ENCODE measurements around the gene NAA60. TPM values are rescaled to one million over a fixed set of nuclear protein-coding genes. Genes with fewer than 3 reads are reported as not detected.

The NAA60 gene
- polyA plus RNA-seq, 1 of the 3 experiments (the other 2 are of a cell fraction): 17.2 TPM

DNA sequence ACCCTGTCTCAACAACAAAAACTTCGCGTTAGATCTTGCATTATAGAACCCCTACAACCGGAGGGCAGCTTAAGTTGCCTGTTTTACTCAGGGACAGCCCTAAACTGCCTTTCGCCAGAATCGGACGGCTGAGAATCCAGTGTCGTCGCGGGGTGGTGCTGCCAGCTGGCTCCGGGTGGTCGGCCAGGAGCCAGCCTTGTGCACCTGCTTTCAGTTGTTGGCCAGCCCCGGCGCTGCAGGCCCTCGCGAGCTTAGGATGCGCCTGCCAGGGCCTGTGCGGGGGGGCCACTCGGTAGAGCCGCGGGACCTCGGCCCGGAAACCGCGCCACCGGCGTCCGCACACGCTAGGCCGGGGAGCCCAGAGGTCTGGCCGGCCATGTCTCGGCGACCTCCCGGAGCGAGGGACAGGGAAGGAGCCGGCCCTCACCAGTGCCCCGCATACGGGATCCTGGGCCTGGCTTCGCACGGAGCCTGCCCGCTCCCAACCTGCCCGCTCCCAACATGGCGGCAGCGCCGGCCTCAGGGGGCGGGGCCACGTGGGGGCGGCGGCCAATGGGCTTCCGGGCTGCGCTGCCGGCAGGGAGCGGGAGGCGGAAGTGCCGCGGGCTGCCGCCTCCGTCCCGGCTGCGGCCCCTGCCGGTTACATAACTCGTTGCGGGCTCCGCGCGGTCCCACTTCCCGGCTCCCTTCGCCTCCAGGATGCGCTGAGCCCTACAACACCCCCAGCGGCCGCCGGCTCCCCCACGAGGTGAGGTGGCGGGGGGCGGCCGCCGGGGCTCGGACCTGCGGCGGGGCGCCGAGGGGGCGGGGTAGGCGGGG, 14.2 kb downstream of the NAA60 start (continued):
- TF ChIP-seq EP300 (IDR thresholded peaks at IDR 0.05; ENCODE audit: borderline replicate concordance in 1 of 2, low read depth in 1 of 2, low read length in 1 of 2): no peak
- TF ChIP-seq USF2 (IDR thresholded peaks at IDR 0.05; ENCODE audit: borderline replicate concordance, low read depth, low read length): peak; percentile 81
- peak; percentile 46 for TF ChIP-seq RAD21 (IDR thresholded peaks at IDR 0.05; ENCODE audit: low read length)

DNA sequence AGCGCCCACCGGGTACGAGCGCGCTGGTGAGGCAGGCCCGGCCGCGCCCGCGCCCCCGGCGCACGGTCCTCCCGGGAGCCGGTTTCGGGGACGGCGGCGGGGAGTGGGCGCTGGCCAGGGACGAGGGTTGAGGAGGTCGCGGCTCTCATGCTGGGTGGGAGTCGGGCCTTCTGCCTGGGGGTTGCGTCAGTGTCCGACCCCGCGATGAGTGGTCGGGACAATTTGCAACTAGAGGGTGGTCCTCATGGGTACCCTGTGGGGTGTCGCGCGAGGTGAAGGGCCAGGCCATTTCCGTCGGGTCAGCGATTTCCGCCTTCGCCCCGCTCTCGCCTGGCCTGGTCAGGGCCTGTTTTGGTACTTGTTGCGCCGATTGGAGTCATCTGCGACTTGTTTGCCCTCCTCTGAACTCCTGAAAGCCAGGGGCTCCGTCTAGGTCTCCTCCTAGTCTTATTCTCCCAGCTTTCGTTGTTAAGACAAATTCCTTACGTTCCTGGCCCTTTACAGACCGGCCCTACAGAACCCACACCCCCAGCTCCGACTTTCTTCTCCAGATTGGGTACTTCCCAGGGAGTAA, 14.9 kb downstream of the NAA60 start:
- no peak for DNase-seq
- Histone ChIP-seq H3K4me3 (ENCODE audit: low read depth in 2 of 2, low read length in 1 of 2) (peak overlapping the region; percentile 69 to 81), H3K27ac (ENCODE audit: low read depth in 2 of 2, low read length in 1 of 2) (peak overlapping the region; percentile 79 to 94), H3F3A (replicated peaks; ENCODE audit: insufficient read depth) (no peaks in the 10 kb centered on the region), H3K4me1 (ENCODE audit: control insufficient read depth in 1 of 2, insufficient read depth in 2 of 2, low read depth in 1 of 2, low read length in 1 of 2) (peaks cover 17 to 19% of the 10 kb centered on the region in 2 experiments; a peak in 3 of 4 replicates), H3K9ac (peak overlapping the region; percentile 90), H4K20me1 (ENCODE audit: insufficient read depth) (peaks cover 41% of the 10 kb centered on the region), H3K4me2 (peak overlapping the region; percentile 84), H3K27me3 (ENCODE audit: insufficient read depth) (no peaks in the 10 kb centered on the region), H3K79me2 (ENCODE audit: insufficient read depth) (peaks cover 52% of the 10 kb centered on the region), H3K36me3 (replicated peaks in 1 of 2; ENCODE audit: control insufficient read depth in 1 of 2, insufficient read depth in 2 of 2, low read length in 1 of 2) (no peaks in the 10 kb centered on the region), H2AFZ (ENCODE audit: low read depth) (no peak overlapping the region), H3K9me2 (no peaks in the 10 kb centered on the region), H3K9me3 (no peaks in the 10 kb centered on the region)
- ChIA-PET CTCF (interaction anchor here (0.6 to 1.6 kb wide), 2 partner anchors 20 to 326 kb away, joined by 3 read pairs; no protein-coding TSS in a partner anchor), POLR2A (no interaction called here)
- TF ChIP-seq, protein P1, sequence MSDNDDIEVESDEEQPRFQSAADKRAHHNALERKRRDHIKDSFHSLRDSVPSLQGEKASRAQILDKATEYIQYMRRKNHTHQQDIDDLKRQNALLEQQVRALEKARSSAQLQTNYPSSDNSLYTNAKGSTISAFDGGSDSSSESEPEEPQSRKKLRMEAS (IDR thresholded peaks at IDR 0.05; ENCODE audit: low read depth): 0 out of 2 replicates have a peak, but pooled peaks have one; percentile 36
- TF ChIP-seq RAD21 (IDR thresholded peaks at IDR 0.05; ENCODE audit: low read length): no peak
- TF ChIP-seq ELF1 (IDR thresholded peaks at IDR 0.05): peak; percentile 23; the same call in 1 of the 2 replicates
- TF ChIP-seq SIN3A (IDR thresholded peaks at IDR 0.05; ENCODE audit: borderline replicate concordance, low read depth, low read length): 0 out of 2 replicates have a peak, but pooled peaks have one; percentile 8
- no peak for TF ChIP-seq USF2 (IDR thresholded peaks at IDR 0.05; ENCODE audit: borderline replicate concordance, low read depth, low read length)
- TF ChIP-seq CHD2 (IDR thresholded peaks at IDR 0.05; ENCODE audit: low read length, partially characterized antibody): no peak
- WGBS (ENCODE audit: low lambda C conversion rate): 0% methylated on average over 14 of the region's 47 CpGs

- H3K9me3 ChIP-seq: no peaks in the 10 kb centered on the region
- H4K20me1 ChIP-seq (ENCODE audit: insufficient read depth): peaks cover 46% of the 10 kb centered on the region
- WGBS (ENCODE audit: low lambda C conversion rate): 4% methylated on average over 10 of the region's 10 CpGs
- no peaks in the 10 kb centered on the region for H3K27me3 ChIP-seq (ENCODE audit: insufficient read depth)
- CTCF ChIA-PET: interaction anchor here (0.6 to 1.6 kb wide), 2 partner anchors 20 to 327 kb away, joined by 3 read pairs; no protein-coding TSS in a partner anchor
- H3K4me2 ChIP-seq: peak overlapping the region; percentile 84
- H3K4me1 ChIP-seq (ENCODE audit: control insufficient read depth in 1 of 2, insufficient read depth in 2 of 2, low read depth in 1 of 2, low read length in 1 of 2): peaks cover 17 to 19% of the 10 kb centered on the region in 2 experiments; a peak in 3 of 4 replicates
- peaks cover 58% of the 10 kb centered on the region for H3K79me2 ChIP-seq (ENCODE audit: insufficient read depth)
- peak overlapping the region; percentile 69 to 81 for H3K4me3 ChIP-seq (ENCODE audit: low read depth in 2 of 2, low read length in 1 of 2)
- POLR2A ChIA-PET: no interaction called here
- peak overlapping the region; percentile 79 to 94 for H3K27ac ChIP-seq (ENCODE audit: low read depth in 2 of 2, low read length in 1 of 2)
- DNase-seq: no peak
- H3K9ac ChIP-seq: peak overlapping the region; percentile 90
- H3K36me3 ChIP-seq (replicated peaks in 1 of 2; ENCODE audit: control insufficient read depth in 1 of 2, insufficient read depth in 2 of 2, low read length in 1 of 2): no peaks in the 10 kb centered on the region
- no peaks in the 10 kb centered on the region for H3F3A ChIP-seq (replicated peaks; ENCODE audit: insufficient read depth)
- no peak overlapping the region for H2AFZ ChIP-seq (ENCODE audit: low read depth)
- no peaks in the 10 kb centered on the region for H3K9me2 ChIP-seq
- TF ChIP-seq FOXM1 (IDR thresholded peaks at IDR 0.05; ENCODE audit: low read depth): no peak
- TF ChIP-seq EP300 (IDR thresholded peaks at IDR 0.05; ENCODE audit: borderline replicate concordance in 1 of 2, low read depth in 1 of 2, low read length in 1 of 2): no peak
- TF ChIP-seq PBX3 (IDR thresholded peaks at IDR 0.05): no peak
- TF ChIP-seq, protein P2, sequence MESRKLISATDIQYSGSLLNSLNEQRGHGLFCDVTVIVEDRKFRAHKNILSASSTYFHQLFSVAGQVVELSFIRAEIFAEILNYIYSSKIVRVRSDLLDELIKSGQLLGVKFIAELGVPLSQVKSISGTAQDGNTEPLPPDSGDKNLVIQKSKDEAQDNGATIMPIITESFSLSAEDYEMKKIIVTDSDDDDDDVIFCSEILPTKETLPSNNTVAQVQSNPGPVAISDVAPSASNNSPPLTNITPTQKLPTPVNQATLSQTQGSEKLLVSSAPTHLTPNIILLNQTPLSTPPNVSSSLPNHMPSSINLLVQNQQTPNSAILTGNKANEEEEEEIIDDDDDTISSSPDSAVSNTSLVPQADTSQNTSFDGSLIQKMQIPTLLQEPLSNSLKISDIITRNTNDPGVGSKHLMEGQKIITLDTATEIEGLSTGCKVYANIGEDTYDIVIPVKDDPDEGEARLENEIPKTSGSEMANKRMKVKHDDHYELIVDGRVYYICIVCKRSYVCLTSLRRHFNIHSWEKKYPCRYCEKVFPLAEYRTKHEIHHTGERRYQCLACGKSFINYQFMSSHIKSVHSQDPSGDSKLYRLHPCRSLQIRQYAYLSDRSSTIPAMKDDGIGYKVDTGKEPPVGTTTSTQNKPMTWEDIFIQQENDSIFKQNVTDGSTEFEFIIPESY (IDR thresholded peaks at IDR 0.05; ENCODE audit: borderline replicate concordance, low read depth): no peak
- no peak for TF ChIP-seq IRF3 (IDR thresholded peaks at IDR 0.05; ENCODE audit: low read depth, low read length)
- TF ChIP-seq RAD21 (IDR thresholded peaks at IDR 0.05; ENCODE audit: low read length): no peak
- TF ChIP-seq NFIC (IDR thresholded peaks at IDR 0.05; ENCODE audit: borderline replicate concordance): no peak
- TF ChIP-seq ELF1 (IDR thresholded peaks at IDR 0.05): no peak
- TF ChIP-seq RFX5 (IDR thresholded peaks at IDR 0.05; ENCODE audit: low read length): no peak
- no peak for TF ChIP-seq TEAD4 (IDR thresholded peaks at IDR 0.05; ENCODE audit: borderline replicate concordance, insufficient read depth)
- TF ChIP-seq CHD2 (IDR thresholded peaks at IDR 0.05; ENCODE audit: low read length, partially characterized antibody): no peak
These were observed 15.4 kb downstream of the NAA60 start for GRCh38 chr16:3458852-3459361.
